ENCODE data around the gene SH3BGRL3. TPM values are rescaled to one million over a fixed set of nuclear protein-coding genes. Genes with fewer than 3 reads are reported as not detected.
A peak's percentile ranks its signal among the peaks of the same experiment; 100 is the strongest.
"Not testable (repeated sequence)": the region's sequence is repeated elsewhere in the genome, so short reads cannot be mapped to it uniquely, and the experiment has no call there.

The SH3BGRL3 gene
- total RNA-seq, 6 donors from 2014 or later, result 39.1 to 271 (median 156) TPM

DNA sequence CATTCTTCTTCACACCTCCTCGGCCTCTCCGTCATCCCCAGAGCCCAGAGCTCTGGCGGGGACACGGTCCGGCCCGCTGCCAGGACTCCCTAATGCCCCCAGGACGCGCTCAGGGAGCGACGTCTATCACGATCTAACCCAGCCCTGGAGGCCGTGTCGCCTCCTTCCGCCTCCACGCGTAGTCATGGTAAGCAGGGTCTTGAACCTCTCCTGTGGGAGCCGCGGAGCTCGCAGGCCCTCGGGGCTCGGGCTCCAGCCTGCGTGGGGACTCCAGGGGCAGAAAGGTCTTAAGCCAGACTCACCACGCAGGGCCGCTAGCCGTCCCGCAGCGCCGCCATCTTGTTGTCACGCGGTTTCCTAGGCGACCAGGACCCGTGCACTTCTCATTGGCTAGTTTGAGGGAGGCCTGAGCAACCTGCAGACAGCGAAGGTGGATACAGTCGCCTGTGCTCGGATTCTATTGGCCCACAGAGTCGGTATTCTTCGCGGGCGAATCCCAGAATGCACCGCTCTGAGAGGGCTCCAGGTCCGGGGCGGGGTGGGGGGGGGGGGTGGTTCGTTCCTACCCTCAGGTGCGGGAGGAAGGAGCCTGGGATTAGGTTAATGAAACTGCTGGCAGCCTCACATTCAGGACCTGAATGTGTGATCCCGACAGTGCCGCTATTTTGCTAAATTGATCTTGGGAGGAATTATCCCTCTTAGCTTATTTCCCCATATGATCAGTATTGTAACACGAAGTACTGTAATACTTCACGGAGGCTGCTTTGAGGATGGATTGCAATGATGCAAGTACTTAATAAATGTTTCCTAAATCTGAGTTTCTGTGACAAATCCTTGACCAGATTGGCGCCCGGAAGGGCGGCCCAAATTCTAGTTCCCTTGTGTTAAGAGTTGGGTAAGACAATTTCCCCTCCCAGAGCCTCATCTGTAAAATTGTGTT lies 26.7 kb downstream of the SH3BGRL3 start, which contains the start of gene UBXN11:
TSS of gene UBXN11 (minus strand) at position 347 of the 940 bp plus-strand sequence. CDS start 3,753 bp downstream, outside the sequence.
- 5 to 15% methylated on average over 9 to 23 of the region's 51 CpGs for WGBS, 2 donors
- H3K9me3 ChIP-seq, result no peaks in the 10 kb centered on the region
- no peaks in the 10 kb centered on the region for H3K36me3 ChIP-seq
- no peaks in the 10 kb centered on the region for H3K27me3 ChIP-seq
- peak within 1 kb of the TSS; percentile 72 to 80 (median 74) for H3K27ac ChIP-seq
- no peak for TF ChIP-seq EP300 (IDR thresholded peaks at IDR 0.05)
- peak in 1 of 4 donors; percentile 62 for TF ChIP-seq POLR2A (IDR thresholded peaks at IDR 0.05)
- TF ChIP-seq, protein P1, sequence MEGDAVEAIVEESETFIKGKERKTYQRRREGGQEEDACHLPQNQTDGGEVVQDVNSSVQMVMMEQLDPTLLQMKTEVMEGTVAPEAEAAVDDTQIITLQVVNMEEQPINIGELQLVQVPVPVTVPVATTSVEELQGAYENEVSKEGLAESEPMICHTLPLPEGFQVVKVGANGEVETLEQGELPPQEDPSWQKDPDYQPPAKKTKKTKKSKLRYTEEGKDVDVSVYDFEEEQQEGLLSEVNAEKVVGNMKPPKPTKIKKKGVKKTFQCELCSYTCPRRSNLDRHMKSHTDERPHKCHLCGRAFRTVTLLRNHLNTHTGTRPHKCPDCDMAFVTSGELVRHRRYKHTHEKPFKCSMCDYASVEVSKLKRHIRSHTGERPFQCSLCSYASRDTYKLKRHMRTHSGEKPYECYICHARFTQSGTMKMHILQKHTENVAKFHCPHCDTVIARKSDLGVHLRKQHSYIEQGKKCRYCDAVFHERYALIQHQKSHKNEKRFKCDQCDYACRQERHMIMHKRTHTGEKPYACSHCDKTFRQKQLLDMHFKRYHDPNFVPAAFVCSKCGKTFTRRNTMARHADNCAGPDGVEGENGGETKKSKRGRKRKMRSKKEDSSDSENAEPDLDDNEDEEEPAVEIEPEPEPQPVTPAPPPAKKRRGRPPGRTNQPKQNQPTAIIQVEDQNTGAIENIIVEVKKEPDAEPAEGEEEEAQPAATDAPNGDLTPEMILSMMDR (IDR thresholded peaks at IDR 0.05), result no peak
- peak in 1 of 2 donors; percentile 42 for TF ChIP-seq POLR2AphosphoS5 (IDR thresholded peaks at IDR 0.05)
- ATAC-seq (ENCODE audit: low FRiP score in 2 of 2) (peak; percentile 95 to 97), DNase-seq (peak; percentile 93 to 97)
- peaks cover 13 to 22% (median 14%) of the 10 kb centered on the region in 4 donors for H3K4me1 ChIP-seq
- H3K4me3 ChIP-seq, result peak within 1 kb of the TSS; percentile 60 to 89 (median 74)

DNA sequence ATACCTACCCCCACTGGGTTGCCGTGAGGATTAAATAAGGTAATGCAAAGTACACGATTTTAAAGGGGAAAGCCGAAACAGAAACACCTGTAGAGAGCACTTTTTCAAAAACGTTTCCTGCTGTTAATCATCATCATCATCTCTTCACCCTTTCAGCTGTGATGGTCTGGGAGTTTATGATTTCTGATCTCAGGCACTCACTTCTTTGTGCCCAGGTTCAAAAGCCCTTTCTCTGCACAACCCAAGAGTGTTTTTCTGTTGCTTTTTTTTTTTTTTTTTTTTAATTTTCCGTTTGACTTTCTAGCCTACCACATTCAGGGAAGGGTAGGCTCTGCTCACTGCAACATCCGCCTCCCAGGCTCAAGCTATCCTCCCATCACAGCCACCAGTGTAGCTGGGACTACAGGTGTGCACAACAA lies 27.5 kb downstream of the SH3BGRL3 start:
- ATAC-seq (ENCODE audit: low FRiP score in 2 of 2) (no peak), DNase-seq (no peak)
- no peaks in the 10 kb centered on the region for H3K36me3 ChIP-seq
- H3K27me3 ChIP-seq, result no peaks in the 10 kb centered on the region
- peak overlapping the region; percentile 35 to 80 (median 69) for H3K27ac ChIP-seq
- no peaks in the 10 kb centered on the region for H3K9me3 ChIP-seq
- H3K4me3 ChIP-seq, result peak overlapping the region in 1 of 4 donors; percentile 74
- TF ChIP-seq POLR2AphosphoS5 (IDR thresholded peaks at IDR 0.05), result no peak
- no peak for TF ChIP-seq POLR2A (IDR thresholded peaks at IDR 0.05)
- TF ChIP-seq EP300 (IDR thresholded peaks at IDR 0.05), result no peak
- TF ChIP-seq, protein P1 (IDR thresholded peaks at IDR 0.05), result no peak
- H3K4me1 ChIP-seq, result peaks cover 13 to 22% (median 14%) of the 10 kb centered on the region in 4 donors
- 40 to 41% methylated on average over 6 of the region's 6 CpGs for WGBS, 2 donors

DNA sequence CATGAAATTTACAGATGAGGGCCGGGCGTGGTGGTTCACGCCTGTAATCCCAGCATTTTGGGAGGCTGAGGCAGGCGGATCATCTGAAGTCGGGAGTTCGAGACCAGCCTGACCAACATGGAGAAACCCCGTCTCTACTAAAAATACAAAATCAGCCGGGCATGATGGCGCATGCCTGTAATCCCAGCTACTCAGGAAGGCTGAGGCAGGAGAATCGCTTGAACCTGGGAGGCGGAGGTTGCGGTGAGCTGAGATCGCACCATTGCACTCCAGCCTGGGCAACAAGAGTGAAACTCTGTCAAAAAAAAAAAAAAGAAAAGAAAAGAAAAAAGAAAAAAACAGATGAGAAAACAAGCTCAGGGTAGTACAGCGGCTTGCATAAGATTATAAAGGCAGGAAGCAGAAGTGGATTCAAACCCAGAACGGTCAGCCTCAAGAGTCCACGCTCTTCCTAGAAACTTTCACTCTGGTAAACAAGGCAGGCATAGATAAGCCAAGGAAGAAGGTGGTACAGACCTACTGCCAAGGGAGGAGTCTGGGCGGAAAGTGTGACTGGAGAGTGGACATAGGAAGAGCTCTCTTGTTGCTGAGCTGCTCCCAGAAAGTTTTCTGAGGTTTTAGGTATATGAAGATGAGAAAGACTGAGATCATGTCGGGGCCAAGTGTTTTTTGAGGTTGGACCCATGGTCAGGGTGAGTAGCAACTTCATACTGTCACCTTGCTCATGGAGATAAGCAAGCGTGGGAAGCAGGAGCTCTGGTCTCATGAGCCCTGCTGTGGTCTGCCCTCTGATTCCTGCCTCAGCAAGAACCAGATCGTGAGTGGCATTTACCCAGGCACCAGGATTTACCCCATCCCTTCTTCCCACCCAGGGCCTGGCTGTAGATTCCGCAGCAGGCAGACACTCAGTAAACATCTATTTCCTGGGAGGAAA lies 28.3 kb downstream of the SH3BGRL3 start:
- 79 to 83% methylated on average over 20 to 21 of the region's 21 CpGs for WGBS, 2 donors
- Histone ChIP-seq H3K4me1 (peaks cover 13 to 22% (median 14%) of the 10 kb centered on the region in 4 donors), H3K27ac (peak overlapping the region; percentile 51 to 73 (median 61))
- not testable (repeated sequence) for H3K36me3 ChIP-seq; H3K4me3 ChIP-seq; H3K9me3 ChIP-seq; H3K27me3 ChIP-seq; DNase-seq; ATAC-seq (ENCODE audit: low FRiP score in 2 of 2)

DNA sequence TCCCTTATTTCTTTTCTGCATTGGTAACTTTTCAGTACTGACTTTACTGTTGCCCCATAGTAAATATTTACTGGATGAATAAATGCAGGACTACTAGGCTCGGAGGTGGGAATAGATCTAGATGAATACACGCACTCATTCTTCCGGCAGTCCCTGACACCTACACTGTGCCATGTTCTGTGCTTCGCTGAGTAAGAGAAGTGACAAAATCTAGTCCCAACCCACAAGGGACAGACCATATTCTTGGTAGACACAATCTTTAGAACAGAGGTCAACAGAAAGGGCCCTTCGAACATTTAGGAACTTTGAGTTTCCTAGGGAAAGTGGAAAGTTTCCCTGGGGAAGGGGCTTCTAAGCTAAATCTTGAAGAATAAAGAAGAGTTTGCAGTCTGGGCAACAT lies 34.6 kb downstream of the SH3BGRL3 start:
- 68 to 87% methylated on average over 5 of the region's 5 CpGs for WGBS, 2 donors
- H3K4me3 ChIP-seq, result no peak overlapping the region
- no peaks in the 10 kb centered on the region for H3K36me3 ChIP-seq
- ATAC-seq (ENCODE audit: low FRiP score in 2 of 2) (no peak), DNase-seq (no peak)
- H3K27me3 ChIP-seq, result no peaks in the 10 kb centered on the region
- TF ChIP-seq, protein P1 (IDR thresholded peaks at IDR 0.05), result no peak
- TF ChIP-seq POLR2A (IDR thresholded peaks at IDR 0.05), result no peak
- TF ChIP-seq EP300 (IDR thresholded peaks at IDR 0.05), result no peak
- no peak for TF ChIP-seq POLR2AphosphoS5 (IDR thresholded peaks at IDR 0.05)
- no peaks in the 10 kb centered on the region for H3K9me3 ChIP-seq
- H3K27ac ChIP-seq, result peak overlapping the region in 2 of 4 donors; percentile 61 to 76
- H3K4me1 ChIP-seq, result peaks cover 4 to 16% (median 11%) of the 10 kb centered on the region in 4 donors
